SK-N-SH (cell line): ENCODE results near the gene MAD1L1. TPM values are rescaled to one million over a fixed set of nuclear protein-coding genes. Genes with fewer than 3 reads are reported as not detected.

Experiments
- CTCF ChIA-PET: fragments of 300-600, 350-600 bp; formaldehyde crosslinking; extraction: SDS; loops from one replicate; lab custom pipeline; 2021; lab: Yijun Ruan, JAX
- POLR2A ChIA-PET: fragments of 350-600 bp; sonication (Branson Sonifier 250); formaldehyde crosslinking; extraction: SDS; loops from one replicate; lab custom pipeline; 2020; ENCODE audit warnings: antibody characterized with exemption, inconsistent platforms; lab: Yijun Ruan, JAX
- DNase-seq: peaks from one replicate; pipeline ENCODE4 v3.0.0; 2012
- H2AFZ ChIP-seq: fragments of 200-600 bp; sonication (generic); 2 replicates; pipeline ENCODE4 v1.8.1; 2016; ENCODE audit warnings: antibody characterized with exemption, mild to moderate bottlenecking, low read depth
- H3F3A ChIP-seq: fragments of 200-600 bp; sonication (generic); replicated peaks from 2 replicates; pipeline ENCODE3; 2016; ENCODE audit warnings: antibody characterized with exemption, mild to moderate bottlenecking; ENCODE audit not compliant: insufficient read depth
- H3K27ac ChIP-seq, 2 experiments: fragments of 200-500 bp in 1 of 2; fragments of 200-600 bp in 1 of 2; sonication (Bioruptor generic) in 1 of 2; sonication (generic), shearing (Covaris generic) in 1 of 2; 2 replicates each; pipeline versions ENCODE4 v1.5.1 to v1.6.1; 2014 to 2016; ENCODE audit warnings: low read depth in 2 of 2, inconsistent platforms in 1 of 2, low read length in 1 of 2, mild to moderate bottlenecking in 1 of 2, mixed read lengths in 1 of 2
- H3K27me3 ChIP-seq: fragments of 200-600 bp; sonication (generic), shearing (Covaris generic); 2 replicates; pipeline ENCODE4 v1.6.1; 2016; ENCODE audit warnings: mixed run types; ENCODE audit not compliant: insufficient read depth
- H3K36me3 ChIP-seq, 2 experiments: fragments of 200-500 bp in 1 of 2; fragments of 200-600 bp in 1 of 2; sonication (Bioruptor generic) in 1 of 2; sonication (generic) in 1 of 2; replicated peaks in 1 of 2; 2 replicates each; pipeline versions ENCODE3 to v1.5.1; 2014 to 2016; ENCODE audit warnings: low read length in 1 of 2, mild to moderate bottlenecking in 1 of 2; ENCODE audit not compliant: insufficient read depth in 2 of 2, control insufficient read depth in 1 of 2
- H3K4me1 ChIP-seq, 2 experiments: fragments of 200-500 bp in 1 of 2; fragments of 200-600 bp in 1 of 2; sonication (Bioruptor generic) in 1 of 2; sonication (generic), shearing (Covaris generic) in 1 of 2; 2 replicates each; pipeline versions ENCODE4 v1.5.1 to v1.6.1; 2014 to 2016; ENCODE audit warnings: low read depth in 1 of 2, low read length in 1 of 2, mixed run types in 1 of 2; ENCODE audit not compliant: insufficient read depth in 2 of 2, control insufficient read depth in 1 of 2
- H3K4me2 ChIP-seq: fragments of 200-600 bp; sonication (generic), shearing (Covaris generic); 2 replicates; pipeline ENCODE4 v1.6.1; 2017; ENCODE audit warnings: mixed run types
- H3K4me3 ChIP-seq, 2 experiments: fragments of 200-500 bp in 1 of 2; fragments of 200-600 bp in 1 of 2; sonication (Bioruptor generic) in 1 of 2; sonication (generic), shearing (Covaris generic) in 1 of 2; 2 replicates each; pipeline versions ENCODE4 v1.5.1 to v1.8.1; 2014 to 2016; ENCODE audit warnings: low read depth in 2 of 2, inconsistent platforms in 1 of 2, low read length in 1 of 2, mild to moderate bottlenecking in 1 of 2, mixed read lengths in 1 of 2, moderate library complexity in 1 of 2
- H3K79me2 ChIP-seq: fragments of 200-600 bp; sonication (generic); 2 replicates; pipeline ENCODE4 v1.8.1; 2017; ENCODE audit warnings: mild to moderate bottlenecking; ENCODE audit not compliant: insufficient read depth
- H3K9ac ChIP-seq: fragments of 200-600 bp; sonication (generic); 2 replicates; pipeline ENCODE4 v1.6.1; 2017; ENCODE audit warnings: mixed run types
- H3K9me2 ChIP-seq: fragments of 200-600 bp; sonication (generic); 2 replicates; pipeline ENCODE4 v1.6.1; 2017; ENCODE audit warnings: mixed run types
- H3K9me3 ChIP-seq: fragments of 200-600 bp; sonication (generic); 2 replicates; pipeline ENCODE4 v1.6.1; 2017; ENCODE audit warnings: mixed run types, mild to moderate bottlenecking, moderate library complexity
- H4K20me1 ChIP-seq: fragments of 200-600 bp; sonication (generic); 2 replicates; pipeline ENCODE4 v1.6.1; 2017; ENCODE audit warnings: mild to moderate bottlenecking, mixed run types; ENCODE audit not compliant: insufficient read depth
- CHD2 ChIP-seq: fragments of 150-350 bp; IDR thresholded peaks from 2 replicates; pipeline ENCODE4 v1.6.1; 2018; ENCODE audit warnings: low read length; ENCODE audit not compliant: partially characterized antibody
- CTCF ChIP-seq: fragments of 200-600 bp; sonication (generic); IDR thresholded peaks from 2 replicates; pipeline ENCODE4 v1.6.1; 2017; ENCODE audit warnings: antibody characterized with exemption, mild to moderate bottlenecking, moderate library complexity
- ELF1 ChIP-seq: IDR thresholded peaks from 2 replicates; pipeline ENCODE4 v1.4.0; 2012
- FOSL2 ChIP-seq: IDR thresholded peaks from 2 replicates; pipeline ENCODE4 v1.4.0; 2012; ENCODE audit warnings: low read depth, mild to moderate bottlenecking, moderate library complexity, borderline replicate concordance
- FOXJ3 ChIP-seq: sonication (generic); formaldehyde crosslinking; IDR thresholded peaks from 2 replicates; pipeline ENCODE4 v1.5.1; 2020; ENCODE audit warnings: mild to moderate bottlenecking, missing genetic modification reagents
- GABPA ChIP-seq: IDR thresholded peaks from 2 replicates; pipeline ENCODE4 v1.4.0; 2012; ENCODE audit warnings: low read depth, mild to moderate bottlenecking
- IRF3 ChIP-seq: fragments of 150-350 bp; IDR thresholded peaks from 2 replicates; pipeline ENCODE4 v1.6.1; 2016; ENCODE audit warnings: mild to moderate bottlenecking, low read depth, low read length
- JUND ChIP-seq: IDR thresholded peaks from 2 replicates; pipeline ENCODE4 v1.4.0; 2012
- MEF2A ChIP-seq: IDR thresholded peaks from 2 replicates; pipeline ENCODE4 v1.4.0; 2012; ENCODE audit warnings: low read depth, borderline replicate concordance
- NRF1 ChIP-seq: IDR thresholded peaks from 2 replicates; pipeline ENCODE4 v1.6.1; 2012; ENCODE audit warnings: low read depth, mild to moderate bottlenecking, low read length
- POLR2AphosphoS5 ChIP-seq: IDR thresholded peaks from 2 replicates; pipeline ENCODE4 v1.6.1; 2012; ENCODE audit warnings: low read depth, low read length
- TAF1 ChIP-seq: IDR thresholded peaks from 2 replicates; pipeline ENCODE4 v1.6.1; 2012; ENCODE audit warnings: low read depth, mild to moderate bottlenecking, low read length, moderate library complexity, borderline replicate concordance
- TCF12 ChIP-seq: IDR thresholded peaks from 2 replicates; pipeline ENCODE4 v1.4.0; 2012
- TEAD4 ChIP-seq: IDR thresholded peaks from 2 replicates; pipeline ENCODE4 v1.4.0; 2012; ENCODE audit warnings: mild to moderate bottlenecking, borderline replicate concordance; ENCODE audit not compliant: insufficient read depth
- YY1 ChIP-seq: IDR thresholded peaks from 2 replicates; pipeline ENCODE4 v1.4.0; 2012; ENCODE audit warnings: low read depth, mild to moderate bottlenecking
- WGBS: methylation state at CpG from one replicate; pipeline ENCODE4 v1.1.6; 2017; ENCODE audit warnings: low lambda C conversion rate; 5-methylcytosine and 5-hydroxymethylcytosine counted together
- polyA plus RNA-seq, 3 experiments: library from polyadenylated mRNA; depleted of rRNA; stranded (reverse); fragments of >200 nt; gene quantifications; 2 replicates each; pipeline ENCODE4 v1.2.3, GENCODE V29; 2012
- TF ChIP-seq, protein P1 (sequence below): IDR thresholded peaks from 2 replicates; pipeline ENCODE4 v1.4.0; 2012; ENCODE audit warnings: low read depth, borderline replicate concordance

The MAD1L1 gene
- polyA plus RNA-seq, 1 of the 3 experiments (the other 2 are of a cell fraction): 46.2 TPM

DNA sequence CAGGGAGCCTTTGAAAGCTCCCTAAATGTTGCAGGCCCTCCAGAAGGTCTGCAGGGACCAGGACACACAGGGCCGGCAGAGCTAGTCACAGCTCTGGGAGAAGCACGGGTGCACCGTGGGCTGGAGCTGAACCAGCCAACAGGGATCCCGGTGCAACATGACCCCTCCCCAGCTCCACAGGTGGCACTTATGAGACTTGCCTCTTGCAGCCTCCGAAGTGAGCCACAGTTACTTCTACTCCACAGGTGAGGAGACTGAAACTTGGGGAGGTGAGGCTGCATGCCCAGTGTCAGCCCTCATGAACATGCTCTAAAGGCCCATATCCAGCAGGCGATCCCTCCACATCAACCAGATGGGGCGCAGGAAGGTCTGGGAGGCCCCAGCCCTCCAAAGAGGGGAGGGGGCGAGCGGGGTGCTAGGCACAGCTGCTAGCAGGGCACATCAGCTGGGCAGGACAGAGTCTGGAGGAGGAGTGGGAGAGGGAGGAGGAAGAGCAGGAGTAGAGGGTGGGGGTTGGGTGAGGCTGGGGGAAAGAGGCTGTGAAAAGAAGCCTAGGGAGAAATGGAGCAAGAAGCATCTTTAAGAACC lies 338.3 kb downstream of the MAD1L1 start:
- ChIA-PET CTCF (interaction anchor here (0.8 to 1.2 kb wide), 5 partner anchors 11 to 396 kb away, joined by 3 to 5 read pairs (median 3); no protein-coding TSS in a partner anchor), POLR2A (interaction anchor here (1.5 kb wide), 1 partner anchor 9 kb away, joined by 3 read pairs; no protein-coding TSS in a partner anchor)
- H3K9me2 ChIP-seq: no peaks in the 10 kb centered on the region
- no peak overlapping the region for H3K4me2 ChIP-seq
- peaks cover 0 to 21% of the 10 kb centered on the region in 2 experiments for H3K36me3 ChIP-seq
- TF ChIP-seq CHD2 (no peak), TAF1 (no peak), YY1 (no peak), GABPA (no peak), IRF3 (no peak)
- TF ChIP-seq, protein P1, sequence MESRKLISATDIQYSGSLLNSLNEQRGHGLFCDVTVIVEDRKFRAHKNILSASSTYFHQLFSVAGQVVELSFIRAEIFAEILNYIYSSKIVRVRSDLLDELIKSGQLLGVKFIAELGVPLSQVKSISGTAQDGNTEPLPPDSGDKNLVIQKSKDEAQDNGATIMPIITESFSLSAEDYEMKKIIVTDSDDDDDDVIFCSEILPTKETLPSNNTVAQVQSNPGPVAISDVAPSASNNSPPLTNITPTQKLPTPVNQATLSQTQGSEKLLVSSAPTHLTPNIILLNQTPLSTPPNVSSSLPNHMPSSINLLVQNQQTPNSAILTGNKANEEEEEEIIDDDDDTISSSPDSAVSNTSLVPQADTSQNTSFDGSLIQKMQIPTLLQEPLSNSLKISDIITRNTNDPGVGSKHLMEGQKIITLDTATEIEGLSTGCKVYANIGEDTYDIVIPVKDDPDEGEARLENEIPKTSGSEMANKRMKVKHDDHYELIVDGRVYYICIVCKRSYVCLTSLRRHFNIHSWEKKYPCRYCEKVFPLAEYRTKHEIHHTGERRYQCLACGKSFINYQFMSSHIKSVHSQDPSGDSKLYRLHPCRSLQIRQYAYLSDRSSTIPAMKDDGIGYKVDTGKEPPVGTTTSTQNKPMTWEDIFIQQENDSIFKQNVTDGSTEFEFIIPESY: no peak
- H4K20me1 ChIP-seq: no peaks in the 10 kb centered on the region; the same call in 1 of the 2 replicates
- H3K27ac ChIP-seq: no peak overlapping the region; a peak in 1 of 4 replicates
- no peaks in the 10 kb centered on the region for H3K9me3 ChIP-seq
- no peak overlapping the region for H2AFZ ChIP-seq
- no peaks in the 10 kb centered on the region for H3K79me2 ChIP-seq
- peaks cover 0 to 44% of the 10 kb centered on the region in 2 experiments; a peak in 1 of 4 replicates for H3K4me1 ChIP-seq
- WGBS: 94% methylated on average over 7 of the region's 9 CpGs
- H3K9ac ChIP-seq: no peak overlapping the region
- no peaks in the 10 kb centered on the region for H3K27me3 ChIP-seq
- DNase-seq: no peak
- no peak overlapping the region for H3K4me3 ChIP-seq
- no peaks in the 10 kb centered on the region for H3F3A ChIP-seq

GRCh38 chr7:1893451-1893850 lies 339.3 kb downstream of the MAD1L1 start:
- no peak for TF ChIP-seq JUND
- TF ChIP-seq ELF1: no peak
- no peak for TF ChIP-seq MEF2A
- TF ChIP-seq NRF1: no peak
- no peak for TF ChIP-seq FOSL2
- no peak for TF ChIP-seq TEAD4
- no peak for TF ChIP-seq POLR2AphosphoS5
- TF ChIP-seq, protein P1: no peak
- no peak for TF ChIP-seq TCF12
- no peak for TF ChIP-seq FOXJ3 (CRISPR knock-in tag)
- no peak for TF ChIP-seq YY1
- no peak for TF ChIP-seq CTCF
- Histone ChIP-seq H4K20me1 (no peaks in the 10 kb centered on the region; the same call in 1 of the 2 replicates), H3K27me3 (no peaks in the 10 kb centered on the region), H3K9me2 (no peaks in the 10 kb centered on the region), H3K9me3 (no peaks in the 10 kb centered on the region), H3K4me3 (no peak overlapping the region), H3K36me3 (peaks cover 0 to 21% of the 10 kb centered on the region in 2 experiments), H3K27ac (no peak overlapping the region; a peak in 1 of 4 replicates), H3K4me1 (peaks cover 0 to 35% of the 10 kb centered on the region in 2 experiments; a peak in 1 of 4 replicates), H3F3A (peaks cover 5% of the 10 kb centered on the region), H2AFZ (no peak overlapping the region), H3K79me2 (no peaks in the 10 kb centered on the region), H3K4me2 (no peak overlapping the region), H3K9ac (no peak overlapping the region)
- 89% methylated on average over 4 of the region's 5 CpGs for WGBS
- POLR2A ChIA-PET: interaction anchor here (1.5 kb wide), 1 partner anchor 8 kb away, joined by 3 read pairs; no protein-coding TSS in a partner anchor
- DNase-seq: no peak
- CTCF ChIA-PET: interaction anchor here (1.0 to 2.2 kb wide), 2 partner anchors 10 kb away, joined by 5 to 9 read pairs; no protein-coding TSS in a partner anchor
